DMS153 treated with DMSO at 0.1 percent for 48 hours (cell line): ENCODE measurements around the gene DOCK10.

Experiments
- DNase-seq: peaks from one replicate; lab custom pipeline; 2025; ENCODE audit not compliant: unreplicated experiment; lab: John Stamatoyannopoulos, UW

DOCK10 gene

GRCh38 chr2:224885291-224885690 is 157.0 kb downstream of the DOCK10 start:
- no peak for DNase-seq

GRCh38 chr2:224884188-224884587 is 158.1 kb downstream of the DOCK10 start:
- DNase-seq, result no peak

GRCh38 chr2:224883700-224884099 is 158.6 kb downstream of the DOCK10 start:
- DNase-seq, result no peak

GRCh38 chr2:224883172-224883516 is 159.1 kb downstream of the DOCK10 start:
- DNase-seq, result no peak

GRCh38 chr2:224882291-224883171 is 159.7 kb downstream of the DOCK10 start:
- no peak for DNase-seq

- DNase-seq, result no peak
Measured at GRCh38 chr2:224881846-224882245, 160.4 kb downstream of the DOCK10 start.

GRCh38 chr2:224876522-224876921 is 165.7 kb downstream of the DOCK10 start:
- DNase-seq, result no peak

GRCh38 chr2:224875841-224876240 is 166.4 kb downstream of the DOCK10 start:
- no peak for DNase-seq

GRCh38 chr2:224875153-224875552 is 167.1 kb downstream of the DOCK10 start:
- DNase-seq, result no peak

GRCh38 chr2:224871813-224872212 is 170.5 kb downstream of the DOCK10 start:
- no peak for DNase-seq

- DNase-seq, result no peak
Measured at GRCh38 chr2:224870341-224870740, 171.9 kb downstream of the DOCK10 start.

- DNase-seq, result no peak
Measured at GRCh38 chr2:224869601-224870233, 172.6 kb downstream of the DOCK10 start.

GRCh38 chr2:224865016-224865415 is 177.3 kb downstream of the DOCK10 start:
- DNase-seq, result no peak

- no peak for DNase-seq
Measured at GRCh38 chr2:224861266-224861665, 181.0 kb downstream of the DOCK10 start.

GRCh38 chr2:224860786-224861185 is 181.5 kb downstream of the DOCK10 start:
- DNase-seq, result no peak

GRCh38 chr2:224851811-224852210 is 190.5 kb downstream of the DOCK10 start:
- DNase-seq, result no peak

- no peak for DNase-seq
Measured at GRCh38 chr2:224850081-224850480, 192.2 kb downstream of the DOCK10 start.

- no peak for DNase-seq
Measured at GRCh38 chr2:224849264-224849663, 193.0 kb downstream of the DOCK10 start.

- DNase-seq, result peak; percentile 24
Measured at GRCh38 chr2:224847961-224848850, 194.1 kb downstream of the DOCK10 start.

GRCh38 chr2:224847381-224847780 is 194.9 kb downstream of the DOCK10 start:
- no peak for DNase-seq

- DNase-seq, result no peak
Measured at GRCh38 chr2:224846686-224847085, 195.6 kb downstream of the DOCK10 start.

- no peak for DNase-seq
Measured at GRCh38 chr2:224846161-224846560, 196.1 kb downstream of the DOCK10 start.
